NCI-H2107 (cell line): ENCODE results near the gene CLDN15.
"Not testable (repeated sequence)": the region's sequence is repeated elsewhere in the genome, so short reads cannot be mapped to it uniquely, and the experiment has no call there.

Experiments used
- DNase-seq: peaks from one replicate; lab custom pipeline; 2025; lab: John Stamatoyannopoulos, UW

The CLDN15 gene

DNA sequence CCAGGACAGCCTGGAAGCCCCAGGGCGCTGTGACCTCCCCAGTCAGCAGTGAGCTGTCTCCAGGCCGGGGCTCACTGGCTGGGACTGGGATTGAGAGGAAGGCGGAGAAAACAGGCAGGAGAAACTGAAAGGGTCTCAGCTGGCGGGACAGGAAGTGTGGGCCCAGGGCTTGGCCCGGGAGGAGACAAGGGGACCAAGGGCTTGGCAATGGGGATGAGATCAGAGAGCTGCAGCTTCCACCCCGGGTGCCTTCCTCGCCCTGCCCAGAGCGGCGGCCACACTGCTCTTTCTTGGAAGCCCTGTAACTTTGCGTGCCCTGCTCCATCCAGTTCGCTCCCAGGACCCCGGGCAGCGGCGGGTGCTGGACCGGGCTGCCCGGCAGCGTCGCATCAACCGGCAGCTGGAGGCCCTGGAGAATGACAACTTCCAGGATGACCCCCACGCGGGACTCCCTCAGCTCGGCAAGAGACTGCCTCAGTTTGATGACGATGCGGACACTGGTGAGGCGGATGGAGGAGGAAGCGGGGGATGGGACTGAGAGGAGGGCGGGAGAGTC, 15.2 kb downstream of the CLDN15 start:
- DNase-seq, result no peak

DNA sequence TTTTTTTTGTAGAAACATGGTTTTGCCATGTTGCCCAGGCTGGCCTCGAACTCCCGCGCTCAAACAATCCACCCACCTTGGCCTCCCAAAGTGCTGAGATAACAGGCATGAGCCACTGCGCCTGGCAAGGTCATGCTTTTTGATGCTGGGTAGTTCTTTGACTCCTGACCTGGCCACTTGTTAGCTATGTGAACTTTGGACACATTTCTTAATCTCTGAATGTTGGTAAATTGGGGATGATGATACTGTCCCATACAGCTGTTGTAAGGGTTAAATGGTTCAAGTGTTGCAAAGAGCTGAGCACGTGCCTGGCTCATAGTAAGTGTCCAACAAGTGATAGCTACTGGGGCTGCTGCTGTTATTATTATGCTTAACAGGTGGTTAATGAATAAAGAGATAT, 17.3 kb downstream of the CLDN15 start:
- DNase-seq, result no peak

DNA sequence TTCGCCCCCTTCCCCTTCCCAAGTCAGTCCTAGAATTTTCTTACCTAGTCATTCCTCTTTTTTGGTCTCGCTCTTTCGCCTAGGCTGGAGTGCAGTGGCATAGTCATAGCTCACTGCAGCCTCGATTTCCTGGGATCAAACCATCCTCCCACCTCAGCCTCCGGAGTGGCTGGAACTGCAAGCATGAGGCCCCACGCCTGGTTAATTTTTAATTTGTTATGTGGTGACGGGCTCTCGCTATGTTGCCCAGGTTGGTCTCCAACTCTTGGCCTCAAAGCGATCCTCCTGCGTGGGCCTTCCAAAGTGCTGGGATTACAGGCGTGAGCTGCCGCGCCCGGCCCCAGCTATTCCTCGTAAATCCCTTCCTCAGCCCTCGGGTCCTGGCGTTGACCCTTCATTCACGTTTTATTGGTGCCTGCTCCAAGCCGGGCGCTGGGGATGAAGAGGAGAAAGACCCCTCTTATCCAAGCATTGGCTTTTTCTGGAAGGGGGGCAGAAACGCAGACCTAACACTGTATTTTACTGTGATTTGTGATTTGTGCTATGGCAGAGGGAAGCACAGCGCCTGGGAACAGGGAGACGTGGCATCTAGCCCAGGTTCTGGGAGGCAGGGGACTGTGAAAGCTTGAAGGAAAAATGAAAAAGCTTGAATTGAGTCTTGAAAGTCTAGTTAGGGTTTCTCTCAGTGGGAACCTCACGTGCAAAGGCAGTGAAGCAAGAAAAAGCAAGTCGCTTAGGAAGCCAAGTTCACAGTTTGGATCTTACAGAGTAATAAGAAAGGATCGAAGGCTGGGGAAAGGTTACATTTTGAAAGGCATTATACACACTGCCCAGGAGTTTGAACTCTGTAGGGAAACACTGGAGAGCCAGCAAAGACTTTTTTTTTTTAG, 19.1 kb downstream of the CLDN15 start:
- no peak for DNase-seq

DNA sequence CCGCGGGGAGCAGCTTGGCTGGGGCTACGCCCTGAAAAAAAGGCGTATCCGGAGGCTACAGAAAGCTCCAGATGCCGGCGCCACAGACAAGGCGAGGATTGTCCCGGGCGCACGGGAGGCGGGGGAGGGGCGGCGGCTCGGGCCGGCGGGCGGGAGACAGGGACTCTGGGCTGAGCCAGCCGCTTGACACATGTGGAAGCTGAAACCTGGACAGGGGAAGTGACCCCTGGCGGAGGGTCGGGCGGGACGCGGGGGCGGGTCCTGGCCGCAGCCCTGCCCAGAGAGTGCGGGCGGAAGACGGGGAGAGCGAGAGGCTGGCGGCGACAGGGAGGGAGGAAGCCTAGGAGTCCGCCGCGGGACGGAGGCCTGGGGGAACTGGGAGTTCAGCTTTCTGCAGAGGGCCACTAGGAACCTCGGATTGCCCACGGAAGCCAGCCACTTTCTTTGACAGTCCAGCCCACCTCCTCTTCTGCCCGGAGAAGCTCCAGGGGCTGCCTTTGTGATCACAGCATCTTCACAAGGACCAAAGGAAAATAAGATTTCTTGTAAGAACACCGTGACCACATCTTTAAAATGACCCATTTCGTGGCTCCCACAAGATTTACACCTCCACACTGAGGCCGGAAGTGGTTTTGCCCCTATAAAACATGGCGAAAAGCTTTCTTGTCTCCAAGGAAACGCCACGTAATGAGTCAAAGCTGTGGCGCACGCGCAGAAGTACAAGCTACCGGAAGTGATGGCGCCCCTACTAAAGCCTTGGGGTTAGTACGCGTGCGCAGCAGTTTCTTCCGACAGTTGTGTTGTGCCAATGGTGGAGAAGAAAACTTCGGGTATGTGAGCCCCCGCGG, 20.0 kb downstream of the CLDN15 start, which contains the start of the genes PLOD3 and ZNHIT1:
PLOD3 (minus strand) TSS at position 194 of the 848 bp plus-strand sequence. CDS start 307 bp downstream, outside the sequence.
ZNHIT1 (plus strand) TSS at position 778 of the 848 bp plus-strand sequence; CDS start at position 809, 31 bp downstream.
- peak; percentile 99 for DNase-seq

DNA sequence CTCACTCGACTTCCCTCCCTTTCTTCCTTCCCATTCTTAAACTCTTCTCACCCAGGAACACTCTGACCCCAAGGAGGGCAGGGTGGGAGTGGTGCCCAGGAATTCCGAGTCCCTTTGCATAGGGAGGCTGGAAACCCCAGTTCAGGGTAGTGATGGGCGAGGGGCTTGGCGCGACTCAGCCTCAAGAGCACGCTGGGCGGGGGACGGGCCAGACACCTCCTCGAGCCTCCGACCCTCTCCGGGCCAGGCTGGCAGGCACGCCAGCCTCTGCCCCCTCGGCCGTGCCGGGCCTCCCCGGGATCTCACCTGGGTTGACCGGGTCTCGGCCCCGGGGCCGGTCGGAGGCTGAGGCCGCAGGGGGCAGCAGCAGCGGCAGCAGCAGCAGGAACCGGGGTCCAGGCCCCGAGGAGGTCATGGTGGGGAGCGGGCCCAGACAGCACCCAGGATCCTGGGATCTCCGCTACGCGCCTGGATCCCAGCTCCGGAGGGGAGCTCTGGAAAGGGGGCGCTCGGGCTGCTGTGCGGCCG, 20.7 kb downstream of the CLDN15 start:
- DNase-seq, result no peak

DNA sequence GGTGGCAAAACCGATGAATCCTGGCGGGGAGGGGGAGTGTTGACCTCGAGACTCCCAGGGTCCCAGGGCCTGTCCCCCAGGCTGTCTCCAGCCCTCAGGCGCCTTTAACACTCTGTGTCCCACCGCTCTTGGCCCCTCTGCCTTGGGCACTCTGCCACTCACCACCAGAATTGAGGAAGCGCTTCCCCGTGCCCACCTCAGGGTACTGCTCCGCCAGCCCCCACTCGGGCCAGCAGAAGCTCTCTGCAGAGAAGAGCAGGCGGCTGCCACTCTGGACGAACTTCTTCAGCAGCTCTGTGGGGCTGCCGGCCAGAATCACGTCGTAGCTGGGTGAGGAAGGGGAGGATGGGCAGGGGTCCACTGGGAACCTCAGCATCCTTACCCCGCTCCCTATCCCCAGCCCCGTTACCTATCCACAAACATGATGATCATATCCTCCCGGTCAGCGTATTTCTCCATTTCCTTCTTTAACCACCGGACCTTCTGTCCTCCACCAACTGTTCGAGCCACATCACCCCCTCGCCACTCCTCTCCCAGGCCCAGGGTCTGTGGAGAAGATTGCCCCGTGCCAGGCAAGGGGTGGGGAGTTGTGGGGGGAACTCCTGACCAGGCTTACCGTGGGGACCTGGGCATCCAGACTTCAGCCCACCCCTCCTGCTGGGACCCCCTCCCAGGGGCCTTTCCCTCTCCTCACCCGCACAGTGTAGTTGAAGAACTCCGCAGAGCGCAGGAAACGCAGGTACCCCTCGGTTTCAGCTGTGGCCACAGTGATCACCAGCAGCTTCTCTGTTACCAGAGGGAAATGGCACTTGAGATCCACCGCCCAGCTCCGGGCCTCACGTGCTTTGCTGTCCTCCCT, 21.4 kb downstream of the CLDN15 start:
- DNase-seq, result no peak

DNA sequence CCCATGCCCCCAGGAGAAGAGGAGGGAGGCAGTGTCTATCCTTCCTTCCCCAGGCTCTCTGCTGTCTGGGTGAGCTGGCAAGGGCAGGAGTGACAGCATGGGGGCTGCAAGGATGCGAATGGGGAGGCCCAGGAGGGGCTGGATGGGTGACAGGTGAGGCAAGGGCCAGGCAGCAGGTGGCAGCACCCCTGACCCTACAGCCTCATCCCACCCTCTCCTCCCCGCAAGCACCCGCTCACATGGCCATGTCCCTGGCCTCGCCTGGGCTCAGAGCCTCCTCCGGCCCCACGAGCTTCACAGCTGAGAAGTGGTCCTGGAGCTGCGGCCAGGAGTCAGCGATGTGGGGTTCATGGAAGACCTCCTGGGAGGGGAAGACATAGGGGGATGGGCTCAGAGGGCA, 25.6 kb downstream of the CLDN15 start:
- DNase-seq, result no peak

DNA sequence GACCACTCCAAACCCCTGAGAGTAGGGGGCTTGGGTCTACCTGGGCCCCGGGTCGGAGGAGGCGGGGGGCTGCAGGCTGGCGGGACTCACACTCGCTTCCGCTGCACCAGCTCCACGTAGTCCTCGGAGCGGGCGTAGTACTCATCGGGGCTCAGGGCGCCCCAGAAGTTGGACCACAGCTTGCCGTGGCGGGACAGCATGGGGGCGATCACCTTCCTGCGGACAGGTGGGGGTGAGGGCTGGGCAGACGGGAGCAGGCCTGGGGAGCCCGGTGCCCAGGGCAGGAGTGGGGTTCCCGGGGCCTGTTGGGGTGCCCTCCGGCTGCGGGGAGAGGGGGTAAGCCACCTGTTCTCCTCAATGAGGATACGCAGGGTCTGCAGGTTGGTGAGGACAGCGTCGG, 26.1 kb downstream of the CLDN15 start:
- no peak for DNase-seq

DNA sequence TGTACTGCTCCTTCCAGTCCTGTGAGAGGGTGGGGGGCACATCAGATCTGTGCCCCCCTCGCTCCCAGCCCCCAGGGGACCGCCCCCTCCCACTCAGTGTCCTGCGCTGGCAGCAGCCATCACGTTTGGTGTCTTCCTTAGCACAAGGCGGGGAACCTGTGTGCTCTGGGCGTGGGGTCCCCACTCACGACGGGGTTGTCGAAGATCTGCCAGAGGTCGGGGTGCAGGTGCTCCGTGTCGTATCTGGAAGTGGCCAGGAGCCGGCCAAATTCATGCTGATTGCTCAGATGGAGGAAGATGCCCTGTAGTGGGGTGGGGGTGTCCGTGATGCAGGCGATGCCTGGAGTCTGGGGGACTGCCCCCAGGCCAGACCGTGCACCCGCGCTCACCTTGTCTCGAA, 27.5 kb downstream of the CLDN15 start:
- no peak for DNase-seq

DNA sequence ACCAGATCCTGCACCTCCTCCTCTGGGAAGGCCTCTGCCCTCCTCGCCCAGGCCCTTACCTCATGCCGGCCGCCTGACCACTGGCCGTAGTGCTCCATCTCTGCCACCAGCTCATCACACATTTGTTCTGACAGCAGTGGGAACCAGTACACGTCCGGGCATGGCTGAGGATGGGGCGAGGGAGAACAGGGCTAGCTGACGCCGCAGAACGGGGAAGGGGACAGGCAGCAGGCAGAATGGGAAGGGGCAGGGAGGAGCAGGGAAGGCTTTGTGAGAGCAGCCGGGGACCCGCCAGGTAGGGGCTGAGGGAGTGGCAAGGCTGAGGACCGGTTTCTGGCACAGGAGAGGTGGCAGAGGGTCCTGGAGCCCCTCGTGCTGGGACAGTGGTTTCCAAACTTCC, 28.8 kb downstream of the CLDN15 start:
- no peak for DNase-seq

DNA sequence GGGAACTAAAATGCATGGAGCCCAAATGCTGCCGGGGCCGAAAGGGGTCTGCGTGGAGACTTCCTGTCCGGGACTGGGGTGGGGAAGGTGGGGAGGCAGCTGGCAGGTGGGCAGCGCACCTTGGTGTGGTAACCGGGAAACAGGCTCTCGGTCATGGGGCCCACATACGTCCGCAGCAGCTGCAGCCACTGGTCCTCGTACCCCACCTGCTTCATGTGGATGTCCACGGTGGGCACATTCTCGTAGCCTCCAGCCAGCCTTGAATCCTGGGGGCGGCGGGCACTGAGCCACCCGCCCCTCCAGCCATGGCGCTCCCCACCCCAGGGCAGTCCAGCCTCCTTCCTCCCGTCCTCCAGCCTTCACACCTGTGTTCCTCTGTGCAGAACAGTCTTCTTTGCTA, 30.1 kb downstream of the CLDN15 start:
- no peak for DNase-seq

DNA sequence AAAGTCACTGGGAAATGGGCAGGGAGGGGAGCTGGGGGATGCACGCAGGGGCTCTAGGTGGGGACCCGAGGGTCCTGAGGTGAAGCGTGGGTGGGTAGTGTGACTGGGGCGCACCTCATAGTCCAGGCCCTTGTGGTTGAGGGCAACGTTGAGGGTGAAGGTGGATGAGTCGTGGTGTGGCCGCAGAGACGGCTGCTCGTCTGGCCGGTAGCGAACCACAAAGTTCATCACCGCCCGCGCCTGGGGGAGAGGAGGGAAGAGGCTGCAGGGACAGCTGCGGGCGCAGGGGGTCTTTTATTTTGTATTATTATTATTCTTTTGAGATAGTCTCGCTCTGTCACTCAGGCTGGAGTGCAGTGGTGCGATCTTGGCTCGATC, 30.9 kb downstream of the CLDN15 start:
- DNase-seq, result no peak

DNA sequence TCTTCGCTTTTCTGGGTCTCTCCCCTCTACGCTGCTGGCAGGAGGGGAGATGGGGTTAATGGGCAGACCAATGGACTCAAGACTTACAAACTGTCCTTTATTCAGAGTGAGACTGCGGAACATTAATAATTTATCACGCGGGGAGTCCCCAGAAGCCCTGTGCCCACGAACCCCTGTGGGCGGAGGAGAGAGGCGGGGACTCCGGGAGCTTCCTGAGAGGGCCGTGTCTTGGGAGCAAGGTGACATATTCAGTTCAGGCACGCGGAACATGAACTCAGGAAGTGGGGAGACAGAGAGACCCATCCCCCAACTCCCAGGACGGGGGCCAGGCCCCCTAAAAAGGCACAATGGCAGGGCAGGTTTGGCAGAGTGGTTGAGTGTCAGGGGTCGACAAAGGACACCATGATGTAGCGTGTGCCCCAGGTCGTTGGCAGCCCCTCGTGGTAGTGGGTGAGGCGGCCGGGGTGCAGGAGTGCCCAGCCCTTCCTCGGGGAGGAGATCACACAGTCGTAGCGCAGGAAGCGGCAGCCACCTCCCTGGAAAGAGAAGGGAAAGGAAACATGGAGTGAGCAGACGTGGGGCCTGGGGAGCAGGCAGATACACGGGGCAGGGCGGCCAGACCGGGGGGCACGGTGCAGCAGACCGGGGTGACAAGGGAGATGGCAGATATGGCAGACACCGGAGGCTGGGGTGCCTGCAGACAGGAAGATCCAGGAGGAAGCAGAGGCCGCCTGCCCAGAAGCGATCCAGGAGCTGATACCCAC, 31.5 kb downstream of the CLDN15 start:
- no peak for DNase-seq

DNA sequence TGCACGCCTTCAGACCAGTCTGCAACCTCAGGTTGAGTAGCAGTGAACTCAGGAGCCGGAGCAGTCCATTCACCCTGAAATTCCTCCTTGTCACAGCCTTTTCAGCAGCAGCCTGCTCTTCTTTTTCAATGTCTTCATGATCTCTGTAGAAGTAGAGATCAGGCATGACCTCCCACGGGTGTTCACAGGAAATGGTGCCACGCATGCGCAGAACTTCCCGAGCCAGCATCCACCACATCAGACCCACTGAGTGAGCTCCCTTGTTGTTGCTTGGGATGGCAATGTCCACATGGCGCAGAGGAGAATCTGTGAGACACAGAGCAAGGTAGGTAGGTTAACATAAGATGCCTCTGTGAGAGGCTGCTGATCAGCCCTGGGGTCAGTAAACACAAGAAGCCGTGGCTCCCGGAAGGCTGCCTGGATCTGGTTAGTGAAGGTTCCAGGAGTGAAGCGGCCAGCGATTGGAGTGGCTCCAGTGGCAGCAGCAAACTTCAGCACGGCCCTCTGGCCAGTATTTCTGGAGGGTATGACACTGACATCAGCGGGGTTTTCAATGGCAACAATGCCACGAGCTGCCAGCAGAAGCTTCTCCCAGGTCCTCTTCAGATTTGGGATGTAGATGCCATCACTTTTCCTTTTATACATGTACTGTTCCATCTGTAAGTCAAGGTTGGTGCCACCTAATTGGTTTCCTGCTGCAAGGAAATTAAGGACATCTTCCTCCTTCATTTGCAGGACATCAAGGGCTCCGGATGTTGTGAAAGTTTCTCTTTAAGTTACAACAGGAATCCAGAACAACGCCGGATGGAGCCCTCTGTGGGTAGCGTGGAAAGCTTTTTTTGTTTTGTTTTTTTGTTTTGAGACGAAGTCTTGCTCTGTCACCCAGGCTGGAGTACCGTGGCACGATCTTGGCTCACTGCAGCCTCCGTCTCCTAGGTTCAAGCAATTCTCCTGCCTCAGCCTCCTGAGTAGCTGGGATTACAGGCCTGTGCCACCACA, 33.6 kb downstream of the CLDN15 start:
- not testable (repeated sequence) for DNase-seq

DNA sequence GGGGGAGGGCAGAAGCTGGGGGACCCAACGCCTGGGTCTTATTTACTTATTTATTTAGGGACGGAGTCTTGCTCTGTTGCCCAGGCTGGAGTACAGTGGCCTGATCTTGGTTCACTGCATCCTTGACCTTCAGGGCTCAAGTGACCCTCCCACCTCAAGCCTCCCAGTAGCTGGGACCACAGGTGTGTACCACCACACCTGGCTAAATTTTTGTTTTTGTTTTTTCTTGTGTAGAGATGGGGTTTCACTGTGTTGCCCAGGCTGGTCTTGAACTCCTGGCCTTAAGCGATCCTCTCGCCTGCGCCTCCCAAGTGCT, 35.0 kb downstream of the CLDN15 start:
- DNase-seq, result no peak

DNA sequence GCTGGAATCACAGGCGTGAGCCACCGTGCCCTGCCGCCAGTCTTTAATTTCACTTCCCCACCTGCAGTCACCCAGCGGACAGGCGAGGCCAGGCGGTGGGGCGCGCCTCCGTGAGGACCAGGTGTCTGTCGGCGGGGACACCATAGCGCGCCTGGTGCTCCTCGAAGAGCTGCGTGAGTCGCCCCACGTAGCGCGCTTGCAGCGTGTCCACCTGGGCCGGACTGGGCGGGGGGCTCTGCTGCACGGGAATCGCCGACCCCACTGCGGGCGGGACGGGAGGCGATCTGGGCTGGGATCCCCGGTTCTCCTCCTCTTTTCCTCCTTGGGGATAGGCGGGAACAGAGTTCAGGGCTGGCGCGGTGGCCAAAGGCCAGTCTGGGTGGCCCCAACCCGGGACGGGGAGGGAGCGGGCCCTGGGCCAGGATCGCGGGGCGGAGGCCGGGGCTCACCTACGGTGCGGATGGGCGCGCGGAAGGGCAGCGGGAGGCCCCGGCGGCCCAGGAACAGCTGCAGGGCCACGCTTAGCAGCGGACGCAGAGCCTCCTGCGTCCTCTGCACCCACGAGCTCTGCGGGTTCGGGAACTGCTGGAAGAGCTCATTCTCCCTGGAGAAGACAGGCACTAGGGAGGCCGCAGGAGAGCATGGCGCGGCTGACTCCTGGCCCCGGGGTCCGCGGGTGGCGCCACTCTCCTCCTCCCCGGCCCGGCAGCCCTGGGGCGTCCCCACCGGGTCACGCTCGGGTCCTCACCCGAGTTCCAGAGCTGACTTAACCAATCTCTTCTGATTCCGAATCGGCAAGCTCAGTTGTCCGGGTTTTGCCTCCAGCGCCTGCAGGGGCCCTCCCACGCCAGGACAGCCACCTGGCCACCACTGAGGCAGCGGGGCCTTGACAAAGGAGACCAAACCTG, 35.7 kb downstream of the CLDN15 start:
- DNase-seq, result no peak

DNA sequence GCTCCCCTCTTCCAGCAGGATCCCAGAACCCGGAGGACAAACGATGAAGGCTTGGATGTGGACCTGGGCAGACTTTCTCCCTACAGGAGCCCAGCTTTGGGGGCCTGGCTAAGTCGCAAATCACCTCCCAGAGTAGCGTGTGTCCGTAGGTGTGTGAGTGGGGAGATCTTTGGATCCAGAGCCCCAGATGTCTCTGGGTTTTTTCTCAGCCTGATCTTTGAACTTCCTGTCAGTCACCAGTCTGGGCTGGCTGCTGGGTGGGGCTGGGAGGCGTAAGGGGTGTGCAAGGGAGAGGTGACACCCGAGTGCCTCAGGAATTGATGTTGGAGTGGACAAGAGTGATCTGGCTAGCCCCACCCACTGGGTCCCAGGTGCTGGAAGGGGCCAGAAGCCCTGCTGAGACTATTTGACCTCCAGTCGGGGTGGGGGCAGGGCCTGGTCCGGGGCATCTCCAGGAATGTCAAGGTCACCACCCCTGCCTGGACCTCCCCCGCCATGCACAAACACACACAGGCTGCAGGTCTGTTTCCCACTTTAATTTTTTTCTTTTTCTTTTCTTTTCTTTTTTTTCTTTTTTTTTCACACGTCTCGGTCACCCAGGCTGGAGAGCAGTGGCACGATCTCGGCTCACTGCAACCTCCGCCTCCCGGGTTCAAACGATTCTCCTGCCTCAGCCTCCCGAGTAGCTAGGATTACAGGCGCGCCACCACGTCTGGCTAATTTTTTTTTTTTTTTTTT, 36.6 kb downstream of the CLDN15 start, which contains the start of gene MOGAT3:
MOGAT3 (minus strand) TSS at position 175 of the 738 bp plus-strand sequence. CDS start 182 bp downstream, outside the sequence.
- no peak for DNase-seq

DNA sequence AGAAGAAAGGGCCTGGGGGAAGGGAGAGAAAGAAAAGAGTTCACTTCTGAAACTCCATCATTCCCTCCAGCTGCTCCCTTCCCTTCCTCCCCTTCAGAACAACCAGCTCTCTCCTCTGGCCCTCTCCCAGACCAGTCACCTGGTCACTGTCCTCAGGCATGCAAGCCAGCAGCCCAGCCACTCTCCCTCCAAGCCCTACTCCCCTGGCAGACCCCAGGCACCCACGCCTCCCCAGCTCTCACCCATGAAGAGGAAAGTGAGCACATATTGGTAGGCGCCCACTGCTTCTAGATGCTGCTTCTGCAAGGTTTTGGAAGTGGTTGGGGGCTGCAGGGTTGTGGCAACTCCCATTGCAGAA, 37.1 kb downstream of the CLDN15 start:
- no peak for DNase-seq
